Calu3 (cell line): Measurements from ENCODE around the gene SNRPB. TPM values are rescaled to one million over a fixed set of nuclear protein-coding genes. Genes with fewer than 3 reads are reported as not detected.

Experiments
- BruUV-seq: library from RNA; stranded (reverse); fragments of 400-500 nt; replicated peaks from 2 replicates; lab custom pipeline; 2021; lab: Mats Ljungman, UMichigan
- CTCF ChIA-PET: fragments of 300-600 bp; sonication (Branson Sonifier 250); formaldehyde crosslinking; loops from one replicate; lab custom pipeline; 2022; ENCODE audit warnings: antibody characterized with exemption; lab: Charles Lee
- DNase-seq: peaks from one replicate; pipeline ENCODE4 v3.0.0; 2022
- H3K27ac Mint-ChIP-seq: one replicate; pipeline ENCODE4 v1.8.0; 2022; ENCODE audit warnings: mixed read lengths; ENCODE audit not compliant: unreplicated experiment
- H3K27me3 Mint-ChIP-seq: one replicate; pipeline ENCODE4 v1.8.0; 2022; ENCODE audit warnings: mixed read lengths; ENCODE audit not compliant: unreplicated experiment
- H3K36me3 Mint-ChIP-seq: one replicate; pipeline ENCODE4 v1.8.0; 2022; ENCODE audit warnings: mild to moderate bottlenecking, moderate library complexity, mixed read lengths; ENCODE audit not compliant: insufficient read depth, unreplicated experiment
- H3K4me1 Mint-ChIP-seq: one replicate; pipeline ENCODE4 v1.8.0; 2022; ENCODE audit warnings: mild to moderate bottlenecking, low read depth, mixed read lengths; ENCODE audit not compliant: unreplicated experiment
- H3K4me3 Mint-ChIP-seq: one replicate; pipeline ENCODE4 v1.8.0; 2022; ENCODE audit warnings: mild to moderate bottlenecking, low read depth, moderate library complexity, mixed read lengths; ENCODE audit not compliant: unreplicated experiment
- H3K9me3 Mint-ChIP-seq: one replicate; pipeline ENCODE4 v1.8.0; 2022; ENCODE audit warnings: low read depth, mixed read lengths; ENCODE audit not compliant: unreplicated experiment
- intact Hi-C: fragments of 100-400 bp; cut with micrococcal nuclease; formaldehyde crosslinking; loops from one replicate; pipeline ENCODE4 v1.10.0; 2022; ENCODE audit not compliant: unreplicated experiment
- total RNA-seq: library from RNA; stranded (reverse); gene quantifications from 2 replicates; pipeline ENCODE4 v1.2.3, GENCODE V29; 2022
- TF ChIP-seq, protein P1 (sequence below): fragments of 200-600 bp; IDR thresholded peaks from one replicate; pipeline ENCODE4 v1.8.0; 2022; ENCODE audit warnings: antibody characterized with exemption; ENCODE audit not compliant: unreplicated experiment

The SNRPB gene
- total RNA-seq, 1 experiment from 2014 or later: 215 TPM

DNA sequence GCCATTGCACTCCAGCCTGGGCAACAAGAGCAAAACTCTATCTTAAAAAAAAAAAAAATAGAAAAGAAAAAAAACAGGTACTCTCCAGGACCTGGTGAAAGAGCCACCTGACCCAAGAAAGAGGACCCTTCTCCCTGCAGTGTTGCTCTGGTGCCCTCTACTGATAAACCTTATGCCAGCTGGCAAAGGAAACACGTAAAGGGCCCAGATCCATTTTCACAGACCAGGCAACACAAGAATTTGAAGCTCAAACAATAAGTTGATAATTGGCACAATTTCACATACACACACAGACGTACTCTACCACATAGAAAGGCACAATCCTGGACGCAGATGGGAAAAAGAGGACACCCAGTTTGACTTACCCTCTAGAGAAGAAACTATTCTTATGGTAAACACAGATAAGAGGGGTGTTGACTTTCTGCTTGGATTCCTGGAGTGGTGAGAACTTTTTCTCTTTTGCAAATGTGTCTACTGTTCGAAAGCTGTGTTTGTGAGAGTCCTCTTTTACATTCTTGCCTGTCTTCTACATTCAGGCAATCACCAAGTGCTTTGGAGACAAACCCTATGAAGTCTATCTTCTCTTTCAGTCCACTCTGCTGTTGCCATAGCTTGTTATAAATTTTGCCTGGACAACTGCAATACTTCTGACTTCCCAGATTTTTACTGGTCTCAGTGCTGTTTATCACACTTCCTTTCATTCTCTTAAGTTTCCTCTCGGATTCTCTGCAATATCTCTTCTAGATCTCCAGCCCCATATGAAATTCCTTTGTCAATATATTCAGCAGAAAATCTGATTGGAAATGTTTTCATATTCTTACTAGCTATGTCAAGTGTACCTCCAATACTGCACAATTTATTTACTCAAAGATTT lies 6.4 kb upstream of the SNRPB start:
- no peak for DNase-seq
- H3K27me3 Mint-ChIP-seq: no peaks in the 10 kb centered on the region
- H3K27ac Mint-ChIP-seq: no peak overlapping the region
- H3K4me3 Mint-ChIP-seq: no peak overlapping the region
- TF ChIP-seq, protein P1, sequence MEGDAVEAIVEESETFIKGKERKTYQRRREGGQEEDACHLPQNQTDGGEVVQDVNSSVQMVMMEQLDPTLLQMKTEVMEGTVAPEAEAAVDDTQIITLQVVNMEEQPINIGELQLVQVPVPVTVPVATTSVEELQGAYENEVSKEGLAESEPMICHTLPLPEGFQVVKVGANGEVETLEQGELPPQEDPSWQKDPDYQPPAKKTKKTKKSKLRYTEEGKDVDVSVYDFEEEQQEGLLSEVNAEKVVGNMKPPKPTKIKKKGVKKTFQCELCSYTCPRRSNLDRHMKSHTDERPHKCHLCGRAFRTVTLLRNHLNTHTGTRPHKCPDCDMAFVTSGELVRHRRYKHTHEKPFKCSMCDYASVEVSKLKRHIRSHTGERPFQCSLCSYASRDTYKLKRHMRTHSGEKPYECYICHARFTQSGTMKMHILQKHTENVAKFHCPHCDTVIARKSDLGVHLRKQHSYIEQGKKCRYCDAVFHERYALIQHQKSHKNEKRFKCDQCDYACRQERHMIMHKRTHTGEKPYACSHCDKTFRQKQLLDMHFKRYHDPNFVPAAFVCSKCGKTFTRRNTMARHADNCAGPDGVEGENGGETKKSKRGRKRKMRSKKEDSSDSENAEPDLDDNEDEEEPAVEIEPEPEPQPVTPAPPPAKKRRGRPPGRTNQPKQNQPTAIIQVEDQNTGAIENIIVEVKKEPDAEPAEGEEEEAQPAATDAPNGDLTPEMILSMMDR: no peak
- intact Hi-C loops: no loop called here
- peaks cover 10% of the 10 kb centered on the region for H3K36me3 Mint-ChIP-seq
- no TSS peak for BruUV-seq
- H3K9me3 Mint-ChIP-seq: no peaks in the 10 kb centered on the region
- no peaks in the 10 kb centered on the region for H3K4me1 Mint-ChIP-seq
- CTCF ChIA-PET: no interaction called here

DNA sequence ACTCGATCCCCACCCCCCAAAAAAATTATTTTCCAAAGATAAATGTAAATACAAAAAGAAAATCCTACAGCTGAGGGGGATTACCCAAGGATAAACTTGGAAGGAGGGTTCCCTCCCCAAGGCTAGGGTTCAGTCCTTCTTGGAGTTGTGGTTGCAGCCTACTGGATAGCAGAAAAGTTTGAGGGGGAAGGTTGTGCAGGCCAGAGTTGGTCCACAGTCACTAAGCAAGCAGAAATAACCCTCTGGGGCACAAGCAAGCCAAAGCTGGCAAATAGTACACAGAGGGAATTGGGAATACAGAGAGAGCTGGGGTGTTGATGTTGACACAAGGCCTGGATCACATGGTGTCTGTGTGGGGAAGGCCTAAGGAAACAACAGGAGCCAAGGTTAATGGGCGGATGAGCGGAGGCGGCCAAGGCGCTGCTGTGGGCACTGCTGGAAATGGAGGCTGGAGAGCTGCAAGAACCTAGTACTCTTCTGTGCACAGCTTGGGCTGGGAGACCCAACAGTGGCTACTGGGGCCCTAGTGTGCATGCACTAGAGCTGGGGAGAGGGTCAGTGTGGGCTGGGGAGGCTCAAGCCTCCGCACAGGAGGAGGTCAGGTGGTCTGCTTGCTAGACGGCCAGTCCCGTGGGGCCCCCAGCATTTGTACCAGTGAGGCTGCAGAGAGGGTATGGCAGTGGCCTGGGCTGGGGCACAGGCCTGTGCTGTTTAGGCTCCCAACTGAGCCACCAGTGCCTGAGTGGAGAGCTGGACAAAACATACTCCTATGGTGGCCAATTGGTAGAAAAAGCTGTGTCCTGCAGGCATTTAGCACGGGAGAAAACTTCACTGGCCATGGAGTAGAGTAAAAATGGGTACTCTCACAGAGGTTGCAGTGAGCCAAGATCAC lies 5.5 kb upstream of the SNRPB start:
- TF ChIP-seq, protein P1: no peak
- intact Hi-C loops: no loop called here
- H3K9me3 Mint-ChIP-seq: no peaks in the 10 kb centered on the region
- H3K4me3 Mint-ChIP-seq: no peak overlapping the region
- H3K4me1 Mint-ChIP-seq: peaks cover 5% of the 10 kb centered on the region
- H3K27me3 Mint-ChIP-seq: no peaks in the 10 kb centered on the region
- no peak overlapping the region for H3K27ac Mint-ChIP-seq
- DNase-seq: no peak
- CTCF ChIA-PET: no interaction called here
- peaks cover 10% of the 10 kb centered on the region for H3K36me3 Mint-ChIP-seq
- BruUV-seq: no TSS peak

DNA sequence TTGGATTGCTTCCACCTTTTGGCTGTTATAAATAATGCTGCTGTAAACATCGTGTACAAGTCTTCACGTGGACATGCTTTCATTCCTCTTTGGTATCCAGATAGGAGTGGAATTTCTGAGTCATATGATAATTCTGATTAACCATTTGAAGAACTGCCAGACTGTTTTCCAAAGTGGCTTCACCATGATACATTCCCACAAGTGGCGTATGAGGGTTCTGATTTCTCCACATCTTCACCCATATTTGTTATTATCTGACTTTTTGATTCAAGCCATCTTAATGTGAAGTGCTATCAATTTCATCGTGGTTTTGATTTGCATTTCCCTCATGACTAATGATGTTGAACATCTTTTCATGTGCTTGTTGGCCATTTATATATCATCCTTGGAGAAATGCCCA lies 2.9 kb upstream of the SNRPB start:
- CTCF ChIA-PET: no interaction called here
- intact Hi-C loops: no loop called here
- peaks cover 35% of the 10 kb centered on the region for H3K36me3 Mint-ChIP-seq
- H3K9me3 Mint-ChIP-seq: no peaks in the 10 kb centered on the region
- H3K4me1 Mint-ChIP-seq: peaks cover 17% of the 10 kb centered on the region
- TF ChIP-seq, protein P1: no peak
- no TSS peak for BruUV-seq
- H3K27me3 Mint-ChIP-seq: no peaks in the 10 kb centered on the region
- no peak overlapping the region for H3K4me3 Mint-ChIP-seq
- H3K27ac Mint-ChIP-seq: no peak overlapping the region
- no peak for DNase-seq

DNA sequence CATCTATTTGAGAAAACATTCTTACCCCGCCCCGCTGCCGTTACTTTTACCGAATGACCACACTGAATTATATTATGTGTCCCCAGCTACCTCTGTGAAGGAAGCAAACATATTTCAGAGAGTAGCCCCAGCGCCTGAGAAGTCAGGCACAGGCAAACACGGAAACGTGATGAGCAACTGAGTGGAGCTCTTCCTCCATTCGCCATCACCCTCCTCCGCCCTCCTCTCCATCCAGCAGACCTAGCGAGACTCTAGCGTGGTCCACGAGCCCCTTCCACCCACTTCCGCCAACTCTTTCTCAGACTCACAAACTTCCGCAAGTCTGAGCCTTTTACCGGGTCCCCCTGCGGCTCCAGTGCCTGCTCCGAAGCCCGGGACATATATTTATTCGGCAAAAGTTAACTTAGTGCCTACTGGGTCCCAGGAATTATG lies 582 bp downstream of the SNRPB start:
- BruUV-seq: no TSS peak
- intact Hi-C loops: no loop called here
- peaks cover 56% of the 10 kb centered on the region for H3K36me3 Mint-ChIP-seq
- peaks cover 28% of the 10 kb centered on the region for H3K4me1 Mint-ChIP-seq
- TF ChIP-seq, protein P1: no peak
- H3K27ac Mint-ChIP-seq: peak overlapping the region; percentile 99
- DNase-seq: peak; percentile 32
- H3K4me3 Mint-ChIP-seq: peak overlapping the region; percentile 95
- no peaks in the 10 kb centered on the region for H3K9me3 Mint-ChIP-seq
- CTCF ChIA-PET: interaction anchor here (0.5 to 1.2 kb wide), 3 partner anchors 43 to 181 kb away, joined by 3 to 4 read pairs (median 3); no protein-coding TSS in a partner anchor
- H3K27me3 Mint-ChIP-seq: no peaks in the 10 kb centered on the region
